BJ (cell line): ENCODE measurements around the gene TMEFF2. TPM values are rescaled to one million over a fixed set of nuclear protein-coding genes. Genes with fewer than 3 reads are reported as not detected.

Experiments used
- CTCF ChIA-PET: fragments of 350-600 bp; formaldehyde crosslinking; extraction: SDS; loops from one replicate; lab custom pipeline; 2021; ENCODE audit warnings: antibody characterized with exemption, inconsistent platforms; lab: Yijun Ruan, JAX
- POLR2A ChIA-PET: fragments of 300-600 bp; sonication (Branson Sonifier 250); formaldehyde crosslinking; extraction: SDS; loops from one replicate; lab custom pipeline; 2021; ENCODE audit warnings: antibody characterized with exemption; lab: Charles Lee
- DNase-seq: peaks from one replicate; pipeline ENCODE4 v3.0.0-alpha.2; 2011; ENCODE audit warnings: low read depth
- H3K27me3 ChIP-seq: 2 replicates; pipeline ENCODE4 v1.6.0; 2011; ENCODE audit warnings: low read length; ENCODE audit not compliant: control insufficient read depth, insufficient read depth
- H3K36me3 ChIP-seq: 2 replicates; pipeline ENCODE4 v1.5.1; 2011; ENCODE audit warnings: low read length; ENCODE audit not compliant: control insufficient read depth, insufficient read depth
- H3K4me3 ChIP-seq: 2 replicates; pipeline ENCODE4 v1.5.1; 2011; ENCODE audit warnings: low read depth, mild to moderate bottlenecking, control low read depth, low read length
- polyA plus RNA-seq: library from polyadenylated mRNA; depleted of rRNA; stranded (reverse); fragments of >200 nt; gene quantifications from 2 replicates; pipeline ENCODE4 v1.2.3, GENCODE V29; 2011
- TF ChIP-seq, protein P1 (sequence below): IDR thresholded peaks from 2 replicates; pipeline ENCODE4 v1.5.1; 2011; ENCODE audit warnings: low read depth, mild to moderate bottlenecking, control low read depth, inconsistent platforms, low read length, moderate library complexity; ENCODE audit not compliant: insufficient read depth

The TMEFF2 gene
- polyA plus RNA-seq, 1 experiment = 0.33 TPM

DNA sequence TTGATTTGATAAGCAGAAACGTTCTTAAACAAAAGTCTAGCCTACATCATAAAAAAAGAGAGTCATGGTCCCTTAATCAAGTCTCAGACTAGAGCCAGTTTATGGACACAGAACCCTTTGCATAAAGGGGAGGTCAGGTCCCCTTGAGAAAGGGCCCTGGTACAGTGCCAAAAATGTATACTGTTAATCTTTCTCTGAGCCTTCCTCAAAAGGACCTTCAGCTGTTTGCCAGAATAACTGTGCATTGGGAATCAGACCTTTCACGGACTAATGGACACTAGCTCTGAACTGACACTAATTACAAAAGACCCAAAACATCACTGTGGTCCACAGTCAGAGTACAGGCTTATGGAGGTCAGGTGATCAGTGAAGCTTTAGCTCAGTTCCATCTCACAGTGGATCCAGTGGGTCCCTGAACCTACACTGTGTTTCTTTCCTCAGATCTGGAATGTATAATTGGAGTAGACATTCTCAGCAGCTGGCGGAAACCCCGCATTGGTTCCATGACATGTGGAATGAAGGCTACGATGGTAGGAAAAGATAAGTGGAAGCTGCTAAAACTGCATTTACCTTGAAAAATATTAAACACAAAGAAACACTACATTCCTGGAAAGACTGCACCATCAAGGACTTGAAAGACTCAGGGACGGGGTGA lies 151.4 kb downstream of the TMEFF2 start:
- CTCF ChIA-PET = interaction anchor here (1.1 kb wide), 1 partner anchor 174 kb away, joined by 3 read pairs; no protein-coding TSS in a partner anchor

GRCh38 chr2:192042126-192042525 lies 152.6 kb downstream of the TMEFF2 start:
- DNase-seq = no peak
- Histone ChIP-seq H3K4me3 (no peak overlapping the region), H3K36me3 (no peaks in the 10 kb centered on the region), H3K27me3 (no peaks in the 10 kb centered on the region)
- CTCF ChIA-PET = no interaction called here
- TF ChIP-seq, protein P1, sequence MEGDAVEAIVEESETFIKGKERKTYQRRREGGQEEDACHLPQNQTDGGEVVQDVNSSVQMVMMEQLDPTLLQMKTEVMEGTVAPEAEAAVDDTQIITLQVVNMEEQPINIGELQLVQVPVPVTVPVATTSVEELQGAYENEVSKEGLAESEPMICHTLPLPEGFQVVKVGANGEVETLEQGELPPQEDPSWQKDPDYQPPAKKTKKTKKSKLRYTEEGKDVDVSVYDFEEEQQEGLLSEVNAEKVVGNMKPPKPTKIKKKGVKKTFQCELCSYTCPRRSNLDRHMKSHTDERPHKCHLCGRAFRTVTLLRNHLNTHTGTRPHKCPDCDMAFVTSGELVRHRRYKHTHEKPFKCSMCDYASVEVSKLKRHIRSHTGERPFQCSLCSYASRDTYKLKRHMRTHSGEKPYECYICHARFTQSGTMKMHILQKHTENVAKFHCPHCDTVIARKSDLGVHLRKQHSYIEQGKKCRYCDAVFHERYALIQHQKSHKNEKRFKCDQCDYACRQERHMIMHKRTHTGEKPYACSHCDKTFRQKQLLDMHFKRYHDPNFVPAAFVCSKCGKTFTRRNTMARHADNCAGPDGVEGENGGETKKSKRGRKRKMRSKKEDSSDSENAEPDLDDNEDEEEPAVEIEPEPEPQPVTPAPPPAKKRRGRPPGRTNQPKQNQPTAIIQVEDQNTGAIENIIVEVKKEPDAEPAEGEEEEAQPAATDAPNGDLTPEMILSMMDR = no peak
- POLR2A ChIA-PET = no interaction called here

More for the DNA sequence above, 151.4 kb downstream of the TMEFF2 start:
- Histone ChIP-seq H3K27me3 (no peaks in the 10 kb centered on the region), H3K4me3 (no peak overlapping the region), H3K36me3 (no peaks in the 10 kb centered on the region)
- POLR2A ChIA-PET = no interaction called here
- DNase-seq = no peak
- TF ChIP-seq, protein P1 = no peak

- DNase-seq = no peak
- H3K4me3 ChIP-seq = no peak overlapping the region
- POLR2A ChIA-PET = no interaction called here
- CTCF ChIA-PET = no interaction called here
- no peaks in the 10 kb centered on the region for H3K36me3 ChIP-seq
- no peaks in the 10 kb centered on the region for H3K27me3 ChIP-seq
- TF ChIP-seq, protein P1 = no peak
These were observed 156.6 kb downstream of the TMEFF2 start for GRCh38 chr2:192038110-192038509.

- ChIA-PET CTCF (no interaction called here), POLR2A (no interaction called here)
- TF ChIP-seq, protein P1 = no peak
- Histone ChIP-seq H3K36me3 (no peaks in the 10 kb centered on the region), H3K4me3 (peak overlapping the region; percentile 3), H3K27me3 (no peaks in the 10 kb centered on the region)
- peak; percentile 39 for DNase-seq
These were observed 158.8 kb downstream of the TMEFF2 start for GRCh38 chr2:192035731-192036442.

GRCh38 chr2:192030856-192031255 lies 163.9 kb downstream of the TMEFF2 start:
- POLR2A ChIA-PET = no interaction called here
- DNase-seq = no peak
- Histone ChIP-seq H3K36me3 (no peaks in the 10 kb centered on the region), H3K27me3 (no peaks in the 10 kb centered on the region), H3K4me3 (no peak overlapping the region)
- CTCF ChIA-PET = no interaction called here
- TF ChIP-seq, protein P1 = no peak
